ENCODE data around the gene IPO11.

The IPO11 gene

DNA sequence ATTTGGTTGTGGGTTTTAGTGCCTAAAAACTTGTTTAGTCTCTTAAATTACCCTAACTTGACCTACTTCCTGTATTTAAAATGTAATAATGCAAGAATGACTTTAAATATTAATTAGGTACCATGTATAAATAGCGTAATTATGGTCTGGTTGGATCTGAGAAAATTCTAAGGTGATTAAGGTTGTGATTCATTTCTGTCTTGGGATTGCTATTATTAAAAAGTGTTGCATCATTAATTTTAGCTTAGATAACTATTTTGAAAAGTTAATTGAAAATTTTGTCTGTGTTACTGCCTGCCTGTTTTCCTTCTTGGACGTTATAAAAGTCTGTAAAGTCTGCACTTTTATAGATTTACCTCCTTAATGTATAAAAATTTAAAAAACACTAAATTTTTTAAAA lies 177.8 kb downstream of the IPO11 start:
- no peak overlapping the region for H3K23ac ChIP-seq (ENCODE audit: low read length in 2 of 2)
- no peaks in the 10 kb centered on the region for H3K9me3 ChIP-seq (ENCODE audit: control insufficient read depth, low read length)
- H2BK5ac ChIP-seq (ENCODE audit: low read depth, low read length, poor library complexity, severe bottlenecking): no peak overlapping the region
- no peak overlapping the region for H2BK12ac ChIP-seq (ENCODE audit: low read length in 2 of 2)
- peaks cover 5 to 6% of the 10 kb centered on the region in 2 experiments for H3K36me3 ChIP-seq (ENCODE audit: control insufficient read depth in 1 of 2, insufficient read depth in 2 of 2, low read depth in 1 of 2, low read length in 2 of 2)
- H2AFZ ChIP-seq (ENCODE audit: low read depth, low read length): no peak overlapping the region
- no peak overlapping the region for H3K14ac ChIP-seq (ENCODE audit: low read length in 2 of 2)
- no peaks in the 10 kb centered on the region for H3K4me1 ChIP-seq (ENCODE audit: control insufficient read depth, insufficient read depth, low read depth, low read length)
- H4K8ac ChIP-seq (ENCODE audit: low read length): no peak overlapping the region
- no peaks in the 10 kb centered on the region for H3K27me3 ChIP-seq (ENCODE audit: control insufficient read depth in 1 of 2, insufficient read depth in 1 of 2, low read length in 2 of 2)
- H2BK15ac ChIP-seq (ENCODE audit: low read depth, poor library complexity, severe bottlenecking): no peak overlapping the region
- H3K79me1 ChIP-seq (replicated peaks; ENCODE audit: low read length, poor library complexity, severe bottlenecking): peaks cover 3% of the 10 kb centered on the region
- H2BK120ac ChIP-seq (ENCODE audit: low read depth, low read length): no peak overlapping the region
- WGBS: 88% methylated on average over 1 of the region's 2 CpGs
- no peak for DNase-seq
- no peak overlapping the region for H2AK5ac ChIP-seq (ENCODE audit: low read length, severe bottlenecking)
- H3K9ac ChIP-seq (ENCODE audit: low read length): no peak overlapping the region
- H3K4me2 ChIP-seq (ENCODE audit: low read length, poor library complexity, severe bottlenecking): no peak overlapping the region
- H3K4ac ChIP-seq (ENCODE audit: low read depth in 1 of 2, low read length in 2 of 2): no peak overlapping the region
- no peak overlapping the region for H3K18ac ChIP-seq (ENCODE audit: low read depth in 1 of 2, low read length in 2 of 2)
- no peak overlapping the region for H3K4me3 ChIP-seq (ENCODE audit: insufficient read depth in 1 of 2, low read depth in 1 of 2, low read length in 2 of 2)
- no peak overlapping the region for H4K91ac ChIP-seq (ENCODE audit: low read length)
- no peak overlapping the region for H3K27ac ChIP-seq (ENCODE audit: low read length, poor library complexity, severe bottlenecking)

DNA sequence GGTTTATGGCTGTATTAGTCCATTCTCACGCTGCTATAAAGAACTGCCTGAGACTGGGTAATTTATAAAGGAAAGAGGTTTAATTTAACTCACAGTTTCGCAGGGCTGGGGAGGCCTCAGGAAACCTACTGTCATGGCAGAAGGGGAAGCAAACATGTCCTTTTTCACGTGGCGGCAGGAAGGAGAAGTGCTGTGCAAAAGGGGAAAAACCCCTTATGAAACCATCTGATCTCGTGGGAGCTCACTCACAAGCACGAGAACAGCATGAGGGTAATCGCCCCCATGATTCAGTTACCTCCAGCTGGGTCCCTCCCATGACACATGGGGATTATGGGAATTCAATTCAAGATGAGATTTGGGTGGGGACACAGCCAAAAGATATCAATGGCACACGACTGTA lies 180.0 kb downstream of the IPO11 start:
- Histone ChIP-seq H2AFZ (ENCODE audit: low read depth, low read length) (no peak overlapping the region), H3K23ac (ENCODE audit: low read length in 2 of 2) (no peak overlapping the region), H2BK12ac (ENCODE audit: low read length in 2 of 2) (no peak overlapping the region), H3K9ac (ENCODE audit: low read length) (peak overlapping the region; percentile 74), H3K79me1 (replicated peaks; ENCODE audit: low read length, poor library complexity, severe bottlenecking) (peaks cover 3% of the 10 kb centered on the region), H3K27ac (ENCODE audit: low read length, poor library complexity, severe bottlenecking) (no peak overlapping the region), H3K27me3 (ENCODE audit: control insufficient read depth in 1 of 2, insufficient read depth in 1 of 2, low read length in 2 of 2) (no peaks in the 10 kb centered on the region), H3K9me3 (ENCODE audit: control insufficient read depth, low read length) (no peaks in the 10 kb centered on the region), H3K4me1 (ENCODE audit: control insufficient read depth, insufficient read depth, low read depth, low read length) (no peaks in the 10 kb centered on the region), H3K36me3 (ENCODE audit: control insufficient read depth in 1 of 2, insufficient read depth in 2 of 2, low read depth in 1 of 2, low read length in 2 of 2) (peaks cover 5 to 6% of the 10 kb centered on the region in 2 experiments), H4K91ac (ENCODE audit: low read length) (no peak overlapping the region), H3K14ac (ENCODE audit: low read length in 2 of 2) (no peak overlapping the region), H3K4me3 (ENCODE audit: insufficient read depth in 1 of 2, low read depth in 1 of 2, low read length in 2 of 2) (no peak overlapping the region), H3K4me2 (ENCODE audit: low read length, poor library complexity, severe bottlenecking) (no peak overlapping the region), H3K18ac (ENCODE audit: low read depth in 1 of 2, low read length in 2 of 2) (no peak overlapping the region), H4K8ac (ENCODE audit: low read length) (no peak overlapping the region), H3K4ac (ENCODE audit: low read depth in 1 of 2, low read length in 2 of 2) (no peak overlapping the region), H2BK120ac (ENCODE audit: low read depth, low read length) (no peak overlapping the region), H2BK15ac (ENCODE audit: low read depth, poor library complexity, severe bottlenecking) (no peak overlapping the region), H2AK5ac (ENCODE audit: low read length, severe bottlenecking) (no peak overlapping the region), H2BK5ac (ENCODE audit: low read depth, low read length, poor library complexity, severe bottlenecking) (no peak overlapping the region)
- WGBS: 96% methylated on average over 8 of the region's 8 CpGs
- DNase-seq: no peak

DNA sequence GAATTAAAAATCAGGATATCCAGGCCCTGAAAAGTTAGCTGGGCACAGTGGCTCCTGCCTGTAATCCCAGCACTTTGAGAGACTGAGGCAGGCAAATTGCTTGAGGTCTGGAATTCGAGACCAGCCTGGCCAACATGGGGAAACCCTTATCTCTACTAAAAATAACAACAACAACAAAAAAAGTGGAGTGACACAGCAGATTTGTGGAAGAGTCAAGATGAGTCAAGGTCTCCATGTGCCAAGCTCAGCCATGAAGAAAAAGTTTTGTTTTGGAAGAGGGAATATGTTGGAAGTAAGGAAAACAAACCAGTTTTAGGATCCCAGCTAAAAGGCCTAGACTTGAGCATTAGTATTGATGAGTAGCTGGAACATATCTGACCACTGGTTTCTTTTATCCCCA lies 180.8 kb downstream of the IPO11 start:
- Histone ChIP-seq H4K91ac (ENCODE audit: low read length) (no peak overlapping the region), H3K23ac (ENCODE audit: low read length in 2 of 2) (no peak overlapping the region), H2AK5ac (ENCODE audit: low read length, severe bottlenecking) (no peak overlapping the region), H3K27me3 (ENCODE audit: control insufficient read depth in 1 of 2, insufficient read depth in 1 of 2, low read length in 2 of 2) (no peaks in the 10 kb centered on the region), H3K14ac (ENCODE audit: low read length in 2 of 2) (no peak overlapping the region), H3K36me3 (ENCODE audit: control insufficient read depth in 1 of 2, insufficient read depth in 2 of 2, low read depth in 1 of 2, low read length in 2 of 2) (peaks cover 5 to 6% of the 10 kb centered on the region in 2 experiments), H3K18ac (ENCODE audit: low read depth in 1 of 2, low read length in 2 of 2) (no peak overlapping the region), H3K4ac (ENCODE audit: low read depth in 1 of 2, low read length in 2 of 2) (no peak overlapping the region), H3K4me2 (ENCODE audit: low read length, poor library complexity, severe bottlenecking) (no peak overlapping the region), H2BK120ac (ENCODE audit: low read depth, low read length) (no peak overlapping the region), H3K27ac (ENCODE audit: low read length, poor library complexity, severe bottlenecking) (no peak overlapping the region), H3K4me1 (ENCODE audit: control insufficient read depth, insufficient read depth, low read depth, low read length) (no peaks in the 10 kb centered on the region), H3K9ac (ENCODE audit: low read length) (peak overlapping the region; percentile 74), H3K9me3 (ENCODE audit: control insufficient read depth, low read length) (no peaks in the 10 kb centered on the region), H2BK12ac (ENCODE audit: low read length in 2 of 2) (no peak overlapping the region), H4K8ac (ENCODE audit: low read length) (no peak overlapping the region), H2BK15ac (ENCODE audit: low read depth, poor library complexity, severe bottlenecking) (no peak overlapping the region), H2BK5ac (ENCODE audit: low read depth, low read length, poor library complexity, severe bottlenecking) (no peak overlapping the region), H2AFZ (ENCODE audit: low read depth, low read length) (no peak overlapping the region), H3K79me1 (replicated peaks; ENCODE audit: low read length, poor library complexity, severe bottlenecking) (peaks cover 3% of the 10 kb centered on the region), H3K4me3 (ENCODE audit: insufficient read depth in 1 of 2, low read depth in 1 of 2, low read length in 2 of 2) (no peak overlapping the region)
- DNase-seq: peak; percentile 41
- 40% methylated on average over 1 of the region's 1 CpG for WGBS

DNA sequence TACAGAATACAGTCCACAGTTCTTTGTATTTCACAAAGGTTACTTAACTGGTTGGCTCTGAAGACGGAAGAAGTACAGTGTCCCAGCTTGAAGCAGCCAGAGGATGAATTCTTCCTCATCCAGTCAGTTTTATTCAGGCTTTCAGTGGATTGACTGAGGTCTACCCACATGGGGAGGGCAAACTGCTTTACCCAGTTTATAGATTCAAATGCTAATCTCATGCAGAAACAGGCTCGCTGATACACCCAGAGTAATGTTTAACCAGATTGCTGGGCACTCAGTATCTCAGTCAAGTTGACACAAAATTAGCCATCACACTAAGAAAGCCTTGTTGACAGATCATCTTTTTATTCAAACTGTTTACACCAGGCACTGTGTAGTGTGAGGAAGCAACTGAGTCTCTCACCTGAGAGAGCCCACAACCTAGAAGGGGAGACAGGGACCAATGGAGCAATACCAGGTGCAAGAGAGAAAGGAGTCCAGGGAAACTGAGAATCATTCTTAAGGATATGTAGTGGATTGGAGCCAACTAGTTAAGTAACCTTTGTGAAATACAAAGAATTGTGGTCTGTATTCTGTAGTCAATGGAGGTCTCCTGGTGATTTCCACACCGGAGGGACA lies 181.9 kb downstream of the IPO11 start:
- no peak overlapping the region for H3K14ac ChIP-seq (ENCODE audit: low read length in 2 of 2)
- H3K79me1 ChIP-seq (replicated peaks; ENCODE audit: low read length, poor library complexity, severe bottlenecking): peaks cover 3% of the 10 kb centered on the region
- no peak overlapping the region for H2BK120ac ChIP-seq (ENCODE audit: low read depth, low read length)
- H3K27ac ChIP-seq (ENCODE audit: low read length, poor library complexity, severe bottlenecking): no peak overlapping the region
- no peaks in the 10 kb centered on the region for H3K27me3 ChIP-seq (ENCODE audit: control insufficient read depth in 1 of 2, insufficient read depth in 1 of 2, low read length in 2 of 2)
- no peak overlapping the region for H2BK12ac ChIP-seq (ENCODE audit: low read length in 2 of 2)
- WGBS: 91% methylated on average over 3 of the region's 3 CpGs
- H3K36me3 ChIP-seq (ENCODE audit: control insufficient read depth in 1 of 2, insufficient read depth in 2 of 2, low read depth in 1 of 2, low read length in 2 of 2): peaks cover 6 to 8% of the 10 kb centered on the region in 2 experiments
- no peak overlapping the region for H3K4me3 ChIP-seq (ENCODE audit: insufficient read depth in 1 of 2, low read depth in 1 of 2, low read length in 2 of 2)
- no peak overlapping the region for H2AK5ac ChIP-seq (ENCODE audit: low read length, severe bottlenecking)
- H2BK5ac ChIP-seq (ENCODE audit: low read depth, low read length, poor library complexity, severe bottlenecking): no peak overlapping the region
- no peak overlapping the region for H2BK15ac ChIP-seq (ENCODE audit: low read depth, poor library complexity, severe bottlenecking)
- H3K9me3 ChIP-seq (ENCODE audit: control insufficient read depth, low read length): no peaks in the 10 kb centered on the region
- H3K23ac ChIP-seq (ENCODE audit: low read length in 2 of 2): no peak overlapping the region
- H3K9ac ChIP-seq (ENCODE audit: low read length): no peak overlapping the region
- no peak overlapping the region for H2AFZ ChIP-seq (ENCODE audit: low read depth, low read length)
- no peak for DNase-seq
- no peak overlapping the region for H3K18ac ChIP-seq (ENCODE audit: low read depth in 1 of 2, low read length in 2 of 2)
- no peak overlapping the region for H4K8ac ChIP-seq (ENCODE audit: low read length)
- H3K4me1 ChIP-seq (ENCODE audit: control insufficient read depth, insufficient read depth, low read depth, low read length): no peaks in the 10 kb centered on the region
- H3K4me2 ChIP-seq (ENCODE audit: low read length, poor library complexity, severe bottlenecking): no peak overlapping the region
- H3K4ac ChIP-seq (ENCODE audit: low read depth in 1 of 2, low read length in 2 of 2): no peak overlapping the region
- no peak overlapping the region for H4K91ac ChIP-seq (ENCODE audit: low read length)
